GM18511 (cell line): ENCODE measurements around the gene OR1L1.

Experiments
- ATAC-seq: cut with Tn5 transposase; IDR thresholded peaks from one replicate; pipeline ENCODE4 v1.9.1; 2021; ENCODE audit warnings: mild to moderate bottlenecking, moderate library complexity; ENCODE audit not compliant: unreplicated experiment

Gene OR1L1, protein sequence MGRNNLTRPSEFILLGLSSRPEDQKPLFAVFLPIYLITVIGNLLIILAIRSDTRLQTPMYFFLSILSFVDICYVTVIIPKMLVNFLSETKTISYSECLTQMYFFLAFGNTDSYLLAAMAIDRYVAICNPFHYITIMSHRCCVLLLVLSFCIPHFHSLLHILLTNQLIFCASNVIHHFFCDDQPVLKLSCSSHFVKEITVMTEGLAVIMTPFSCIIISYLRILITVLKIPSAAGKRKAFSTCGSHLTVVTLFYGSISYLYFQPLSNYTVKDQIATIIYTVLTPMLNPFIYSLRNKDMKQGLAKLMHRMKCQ

GRCh38 chr9:122661416-122661815 lies at the start of gene OR1L1:
OR1L1 (plus strand) TSS chr9:122661716; CDS start chr9:122661716, 0 bp downstream.
- ATAC-seq = no peak

- ATAC-seq = no peak
Measured at GRCh38 chr9:122614362-122614761, 47.2 kb upstream of the OR1L1 start, which contains the start of gene OR1Q1. OR1Q1 (plus strand) TSS chr9:122614738; CDS start chr9:122614738, 0 bp downstream.

DNA sequence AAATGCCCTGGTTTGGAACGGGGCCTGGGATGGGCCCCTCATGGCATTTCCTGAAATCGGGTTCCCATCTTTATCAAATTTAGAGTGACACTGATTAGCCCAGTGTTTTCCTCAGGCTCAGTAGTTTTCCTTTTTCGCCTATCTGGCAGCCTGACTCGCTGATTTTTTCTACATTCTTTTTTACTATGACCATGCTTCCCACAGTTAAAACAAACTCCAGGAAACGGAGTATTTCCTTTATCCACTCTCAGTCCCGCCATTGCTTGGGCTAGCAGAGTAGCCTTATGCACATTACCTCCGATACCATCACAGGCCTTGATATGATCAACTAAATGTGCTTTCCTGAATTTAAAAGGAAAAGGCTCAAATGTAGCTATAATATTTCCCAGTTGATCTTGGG lies 41.5 kb upstream of the OR1L1 start:
- ATAC-seq = no peak

DNA sequence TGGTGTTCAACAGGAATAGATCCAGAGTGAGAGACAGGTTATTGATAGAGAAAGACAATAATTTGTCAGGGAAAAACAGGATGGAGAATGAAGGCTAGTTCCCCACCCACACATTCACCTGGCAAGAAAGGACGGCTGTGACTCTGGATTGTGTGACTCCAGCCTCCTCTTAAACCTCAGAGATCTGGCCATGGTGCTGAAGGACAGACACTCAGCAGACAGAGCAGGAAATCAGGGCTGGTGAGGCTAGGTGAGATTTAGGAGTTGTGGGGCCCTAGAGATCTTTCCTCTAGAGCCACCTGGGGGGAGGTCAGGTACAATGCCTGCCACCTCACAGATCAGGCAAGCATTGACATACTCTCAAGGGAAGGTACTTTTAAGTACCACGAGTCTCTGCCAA lies 19.3 kb upstream of the OR1L1 start:
- ATAC-seq = no peak

DNA sequence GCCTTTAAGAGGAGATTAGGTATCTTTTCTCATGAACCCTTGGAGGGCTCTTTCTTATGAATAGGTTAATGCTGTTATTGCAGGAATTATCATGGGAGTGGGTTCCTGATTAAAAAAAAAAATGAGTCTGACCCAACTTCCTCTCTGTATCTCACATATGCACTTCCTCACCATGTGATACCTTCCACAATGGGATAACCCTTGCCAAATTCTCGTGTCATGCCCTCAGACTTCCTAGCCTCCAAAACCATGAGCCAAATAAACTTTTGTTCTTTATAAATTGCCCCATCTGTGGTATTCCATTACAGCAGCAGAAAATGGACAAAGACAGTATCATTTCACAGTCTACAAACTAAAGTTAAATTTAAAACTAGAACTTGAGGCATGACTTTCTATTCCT lies 5.1 kb upstream of the OR1L1 start:
- no peak for ATAC-seq

GRCh38 chr9:122657527-122657926 lies 4.0 kb upstream of the OR1L1 start, which contains the start of gene OR1B1:
OR1B1 (minus strand) TSS chr9:122657627.
- ATAC-seq = no peak

- no peak for ATAC-seq
Measured at GRCh38 chr9:122672481-122672880, 11.0 kb downstream of the OR1L1 start.

- no peak for ATAC-seq
Measured at GRCh38 chr9:122684851-122685250, 23.3 kb downstream of the OR1L1 start.

DNA sequence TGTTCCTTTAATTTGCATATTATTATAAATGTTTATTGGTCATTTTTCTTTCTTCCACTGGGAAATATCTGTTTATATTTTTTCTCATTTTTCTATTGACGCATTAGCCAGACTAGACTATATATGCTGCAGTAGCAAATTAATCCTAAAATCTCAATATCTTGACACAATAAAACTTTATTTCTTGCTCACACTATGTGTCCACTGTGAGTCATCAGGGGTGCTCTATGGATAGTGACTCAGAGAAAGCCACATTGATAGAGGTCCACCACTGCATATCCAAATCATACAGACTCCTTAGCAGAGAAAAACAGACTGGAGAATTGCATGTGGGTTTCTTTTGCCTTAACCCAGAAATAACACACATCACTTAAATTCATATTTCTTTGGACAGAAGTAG lies 34.2 kb downstream of the OR1L1 start:
- no peak for ATAC-seq
